ENCODE results near the gene DNASE1L1. TPM values are rescaled to one million over a fixed set of nuclear protein-coding genes. Genes with fewer than 3 reads are reported as not detected.

Gene DNASE1L1
- total and polyA plus RNA-seq, 4 donors = 9.3 to 22.1 (median 16.7) TPM

DNA sequence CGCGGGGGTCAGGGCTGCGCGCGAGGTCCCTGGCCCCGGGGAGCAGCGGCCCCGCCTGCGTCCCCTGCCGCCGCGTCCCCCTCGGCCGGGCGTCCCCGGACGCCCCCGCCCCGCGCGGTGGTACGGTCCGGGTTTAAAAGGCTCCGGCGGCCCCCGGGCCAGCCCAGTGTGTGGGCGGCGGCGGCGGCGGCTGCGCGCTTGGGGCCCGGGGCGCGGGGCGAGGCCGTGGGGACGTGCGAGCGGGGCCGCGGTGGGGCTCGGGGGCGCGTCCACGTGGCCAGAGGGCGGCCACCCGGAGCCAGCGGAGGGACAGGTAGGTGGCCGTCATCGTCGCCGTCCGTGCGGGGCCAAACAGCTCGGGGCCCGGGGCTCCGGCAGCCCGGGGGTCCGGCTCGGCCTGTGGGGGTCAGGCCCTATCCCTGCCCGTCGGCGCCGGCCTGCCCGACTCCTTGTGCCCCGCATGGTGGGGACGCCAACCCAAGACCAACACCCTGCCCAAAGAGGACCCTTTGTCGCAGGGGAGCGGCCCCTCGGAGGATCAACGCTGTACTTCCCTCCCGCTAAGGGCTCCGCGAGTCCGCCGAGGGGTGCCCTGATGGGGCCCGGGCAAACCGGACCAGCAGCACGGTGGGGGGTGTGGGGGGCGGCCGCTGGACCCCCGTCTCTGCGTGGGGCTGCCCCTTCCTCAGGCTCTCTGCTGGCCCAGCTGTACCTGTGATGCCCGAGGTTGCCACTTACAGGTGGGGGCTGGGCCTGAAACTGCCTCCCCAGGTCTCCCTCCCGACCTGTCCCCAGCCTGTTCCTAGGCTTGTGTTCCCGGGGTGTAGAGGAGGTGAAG, 49.3 kb upstream of the DNASE1L1 start, which contains the start of gene PLXNA3:
Gene PLXNA3 (plus strand): TSS at position 166 of the 838 bp plus-strand sequence. CDS start 1,903 bp downstream, outside the sequence.
- 2% methylated on average over 88 of the region's 88 CpGs for WGBS
- no peak within 1 kb of the TSS for H3K27ac ChIP-seq (ENCODE audit: low read depth in 1 of 2, low read length in 2 of 2)
- H3K4me1 ChIP-seq (ENCODE audit: control insufficient read depth in 4 of 4, insufficient read depth in 4 of 4, low read length in 3 of 4) = peaks cover 0 to 5% (median 0%) of the 10 kb centered on the region in 4 donors
- no peak within 1 kb of the TSS for H3K9ac ChIP-seq (ENCODE audit: low read depth in 1 of 2, low read length in 2 of 2)
- H3K27me3 ChIP-seq (ENCODE audit: control insufficient read depth in 4 of 4, insufficient read depth in 4 of 4, low read length in 3 of 4) = no peaks in the 10 kb centered on the region
- peak within 1 kb of the TSS in 2 of 3 donors; percentile 50 to 74 for H3K4me3 ChIP-seq (ENCODE audit: low read depth in 1 of 3, low read length in 3 of 3)
- TF ChIP-seq, protein P1, sequence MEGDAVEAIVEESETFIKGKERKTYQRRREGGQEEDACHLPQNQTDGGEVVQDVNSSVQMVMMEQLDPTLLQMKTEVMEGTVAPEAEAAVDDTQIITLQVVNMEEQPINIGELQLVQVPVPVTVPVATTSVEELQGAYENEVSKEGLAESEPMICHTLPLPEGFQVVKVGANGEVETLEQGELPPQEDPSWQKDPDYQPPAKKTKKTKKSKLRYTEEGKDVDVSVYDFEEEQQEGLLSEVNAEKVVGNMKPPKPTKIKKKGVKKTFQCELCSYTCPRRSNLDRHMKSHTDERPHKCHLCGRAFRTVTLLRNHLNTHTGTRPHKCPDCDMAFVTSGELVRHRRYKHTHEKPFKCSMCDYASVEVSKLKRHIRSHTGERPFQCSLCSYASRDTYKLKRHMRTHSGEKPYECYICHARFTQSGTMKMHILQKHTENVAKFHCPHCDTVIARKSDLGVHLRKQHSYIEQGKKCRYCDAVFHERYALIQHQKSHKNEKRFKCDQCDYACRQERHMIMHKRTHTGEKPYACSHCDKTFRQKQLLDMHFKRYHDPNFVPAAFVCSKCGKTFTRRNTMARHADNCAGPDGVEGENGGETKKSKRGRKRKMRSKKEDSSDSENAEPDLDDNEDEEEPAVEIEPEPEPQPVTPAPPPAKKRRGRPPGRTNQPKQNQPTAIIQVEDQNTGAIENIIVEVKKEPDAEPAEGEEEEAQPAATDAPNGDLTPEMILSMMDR (IDR thresholded peaks at IDR 0.05; ENCODE audit: low read depth, low read length, missing input control) = no peak
- TF ChIP-seq, protein P2, sequence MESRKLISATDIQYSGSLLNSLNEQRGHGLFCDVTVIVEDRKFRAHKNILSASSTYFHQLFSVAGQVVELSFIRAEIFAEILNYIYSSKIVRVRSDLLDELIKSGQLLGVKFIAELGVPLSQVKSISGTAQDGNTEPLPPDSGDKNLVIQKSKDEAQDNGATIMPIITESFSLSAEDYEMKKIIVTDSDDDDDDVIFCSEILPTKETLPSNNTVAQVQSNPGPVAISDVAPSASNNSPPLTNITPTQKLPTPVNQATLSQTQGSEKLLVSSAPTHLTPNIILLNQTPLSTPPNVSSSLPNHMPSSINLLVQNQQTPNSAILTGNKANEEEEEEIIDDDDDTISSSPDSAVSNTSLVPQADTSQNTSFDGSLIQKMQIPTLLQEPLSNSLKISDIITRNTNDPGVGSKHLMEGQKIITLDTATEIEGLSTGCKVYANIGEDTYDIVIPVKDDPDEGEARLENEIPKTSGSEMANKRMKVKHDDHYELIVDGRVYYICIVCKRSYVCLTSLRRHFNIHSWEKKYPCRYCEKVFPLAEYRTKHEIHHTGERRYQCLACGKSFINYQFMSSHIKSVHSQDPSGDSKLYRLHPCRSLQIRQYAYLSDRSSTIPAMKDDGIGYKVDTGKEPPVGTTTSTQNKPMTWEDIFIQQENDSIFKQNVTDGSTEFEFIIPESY (IDR thresholded peaks at IDR 0.05) = no peak
- TF ChIP-seq JUND (IDR thresholded peaks at IDR 0.05) = no peak
- TF ChIP-seq FOXA2 (IDR thresholded peaks at IDR 0.05) = no peak
- no peak for TF ChIP-seq HNF4A (conservative IDR thresholded peaks at IDR 0.05)
- TF ChIP-seq NR2F2 (IDR thresholded peaks at IDR 0.05) = no peak
- TF ChIP-seq GABPA (IDR thresholded peaks at IDR 0.05 in 1 of 2, conservative IDR thresholded peaks at IDR 0.05 in 1 of 2) = no peak
- TF ChIP-seq, protein P3, sequence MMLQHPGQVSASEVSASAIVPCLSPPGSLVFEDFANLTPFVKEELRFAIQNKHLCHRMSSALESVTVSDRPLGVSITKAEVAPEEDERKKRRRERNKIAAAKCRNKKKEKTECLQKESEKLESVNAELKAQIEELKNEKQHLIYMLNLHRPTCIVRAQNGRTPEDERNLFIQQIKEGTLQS (IDR thresholded peaks at IDR 0.05) = no peak
- no peak for TF ChIP-seq HNF4G (IDR thresholded peaks at IDR 0.05)
- no peak for TF ChIP-seq RAD21 (IDR thresholded peaks at IDR 0.05)
- no peak for TF ChIP-seq FOXA1 (IDR thresholded peaks at IDR 0.05)
- TF ChIP-seq, protein P4, sequence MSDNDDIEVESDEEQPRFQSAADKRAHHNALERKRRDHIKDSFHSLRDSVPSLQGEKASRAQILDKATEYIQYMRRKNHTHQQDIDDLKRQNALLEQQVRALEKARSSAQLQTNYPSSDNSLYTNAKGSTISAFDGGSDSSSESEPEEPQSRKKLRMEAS (IDR thresholded peaks at IDR 0.05) = no peak
- TF ChIP-seq, protein P5, sequence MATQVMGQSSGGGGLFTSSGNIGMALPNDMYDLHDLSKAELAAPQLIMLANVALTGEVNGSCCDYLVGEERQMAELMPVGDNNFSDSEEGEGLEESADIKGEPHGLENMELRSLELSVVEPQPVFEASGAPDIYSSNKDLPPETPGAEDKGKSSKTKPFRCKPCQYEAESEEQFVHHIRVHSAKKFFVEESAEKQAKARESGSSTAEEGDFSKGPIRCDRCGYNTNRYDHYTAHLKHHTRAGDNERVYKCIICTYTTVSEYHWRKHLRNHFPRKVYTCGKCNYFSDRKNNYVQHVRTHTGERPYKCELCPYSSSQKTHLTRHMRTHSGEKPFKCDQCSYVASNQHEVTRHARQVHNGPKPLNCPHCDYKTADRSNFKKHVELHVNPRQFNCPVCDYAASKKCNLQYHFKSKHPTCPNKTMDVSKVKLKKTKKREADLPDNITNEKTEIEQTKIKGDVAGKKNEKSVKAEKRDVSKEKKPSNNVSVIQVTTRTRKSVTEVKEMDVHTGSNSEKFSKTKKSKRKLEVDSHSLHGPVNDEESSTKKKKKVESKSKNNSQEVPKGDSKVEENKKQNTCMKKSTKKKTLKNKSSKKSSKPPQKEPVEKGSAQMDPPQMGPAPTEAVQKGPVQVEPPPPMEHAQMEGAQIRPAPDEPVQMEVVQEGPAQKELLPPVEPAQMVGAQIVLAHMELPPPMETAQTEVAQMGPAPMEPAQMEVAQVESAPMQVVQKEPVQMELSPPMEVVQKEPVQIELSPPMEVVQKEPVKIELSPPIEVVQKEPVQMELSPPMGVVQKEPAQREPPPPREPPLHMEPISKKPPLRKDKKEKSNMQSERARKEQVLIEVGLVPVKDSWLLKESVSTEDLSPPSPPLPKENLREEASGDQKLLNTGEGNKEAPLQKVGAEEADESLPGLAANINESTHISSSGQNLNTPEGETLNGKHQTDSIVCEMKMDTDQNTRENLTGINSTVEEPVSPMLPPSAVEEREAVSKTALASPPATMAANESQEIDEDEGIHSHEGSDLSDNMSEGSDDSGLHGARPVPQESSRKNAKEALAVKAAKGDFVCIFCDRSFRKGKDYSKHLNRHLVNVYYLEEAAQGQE (IDR thresholded peaks at IDR 0.05) = no peak
- no peak for TF ChIP-seq YY1 (IDR thresholded peaks at IDR 0.05)
- TF ChIP-seq TAF1 (conservative IDR thresholded peaks at IDR 0.05) = no peak
- no peak for TF ChIP-seq EGR1 (IDR thresholded peaks at IDR 0.05; ENCODE audit: low read depth in 2 of 2)
- no peaks in the 10 kb centered on the region for H3K36me3 ChIP-seq (ENCODE audit: control insufficient read depth in 4 of 4, insufficient read depth in 3 of 4, low read depth in 1 of 4, low read length in 3 of 4)
- H3K9me3 ChIP-seq (ENCODE audit: control insufficient read depth in 4 of 4, low read length in 3 of 4) = no peaks in the 10 kb centered on the region
- peak; percentile 46 for DNase-seq (ENCODE audit: low spot score)
